ENCODE results near the gene TESPA1.
"Not testable (repeated sequence)": the region's sequence is repeated elsewhere in the genome, so short reads cannot be mapped to it uniquely, and the experiment has no call there.

The TESPA1 gene

GRCh38 chr12:54987611-54988231, 3.2 kb upstream of the TESPA1 start:
- in situ Hi-C loops (cut with MboI; ENCODE audit: low sequenced_read_pairs): no loop called here

GRCh38 chr12:54986773-54987172, 2.2 kb upstream of the TESPA1 start:
- in situ Hi-C loops (cut with MboI; ENCODE audit: low sequenced_read_pairs): not testable (repeated sequence)

- in situ Hi-C loops (cut with MboI; ENCODE audit: low sequenced_read_pairs): no loop called here
These were observed 943 bp downstream of the TESPA1 start for GRCh38 chr12:54983536-54984101.

- in situ Hi-C loops (cut with MboI; ENCODE audit: low sequenced_read_pairs): no loop called here
These were observed 2.8 kb downstream of the TESPA1 start for GRCh38 chr12:54981796-54982195.

GRCh38 chr12:54980341-54980740, 4.2 kb downstream of the TESPA1 start:
- in situ Hi-C loops (cut with MboI; ENCODE audit: low sequenced_read_pairs): no loop called here

GRCh38 chr12:54977857-54978256, 6.7 kb downstream of the TESPA1 start:
- in situ Hi-C loops (cut with MboI; ENCODE audit: low sequenced_read_pairs): no loop called here

- in situ Hi-C loops (cut with MboI; ENCODE audit: low sequenced_read_pairs): no loop called here
These were observed 7.4 kb downstream of the TESPA1 start for GRCh38 chr12:54977155-54977554.

- in situ Hi-C loops (cut with MboI; ENCODE audit: low sequenced_read_pairs): no loop called here
These were observed 8.7 kb downstream of the TESPA1 start for GRCh38 chr12:54975875-54976274.

- in situ Hi-C loops (cut with MboI; ENCODE audit: low sequenced_read_pairs): no loop called here
These were observed 9.3 kb downstream of the TESPA1 start for GRCh38 chr12:54975272-54975671.

- in situ Hi-C loops (cut with MboI; ENCODE audit: low sequenced_read_pairs): loop anchor here (25.0 kb wide), 1 partner anchor 237 kb away; no protein-coding TSS in a partner anchor
These were observed 10.3 kb downstream of the TESPA1 start for GRCh38 chr12:54974279-54974678.

GRCh38 chr12:54973556-54973955, 11.0 kb downstream of the TESPA1 start:
- in situ Hi-C loops (cut with MboI; ENCODE audit: low sequenced_read_pairs): loop anchor here (25.0 kb wide), 1 partner anchor 236 kb away; no protein-coding TSS in a partner anchor

- in situ Hi-C loops (cut with MboI; ENCODE audit: low sequenced_read_pairs): loop anchor here (25.0 kb wide), 1 partner anchor 233 kb away; no protein-coding TSS in a partner anchor
These were observed 13.8 kb downstream of the TESPA1 start for GRCh38 chr12:54970741-54971140.

GRCh38 chr12:54968181-54968730, 16.3 kb downstream of the TESPA1 start:
- in situ Hi-C loops (cut with MboI; ENCODE audit: low sequenced_read_pairs): loop anchor here (25.0 kb wide), 1 partner anchor 231 kb away; no protein-coding TSS in a partner anchor

- in situ Hi-C loops (cut with MboI; ENCODE audit: low sequenced_read_pairs): loop anchor here (25.0 kb wide), 1 partner anchor 230 kb away; no protein-coding TSS in a partner anchor
These were observed 17.1 kb downstream of the TESPA1 start for GRCh38 chr12:54967461-54967860.

- in situ Hi-C loops (cut with MboI; ENCODE audit: low sequenced_read_pairs): loop anchor here (25.0 kb wide), 1 partner anchor 224 kb away; no protein-coding TSS in a partner anchor
These were observed 23.4 kb downstream of the TESPA1 start for GRCh38 chr12:54961190-54961589.

GRCh38 chr12:54959291-54960018, 25.1 kb downstream of the TESPA1 start:
- in situ Hi-C loops (cut with MboI; ENCODE audit: low sequenced_read_pairs): loop anchor here (25.0 kb wide), 1 partner anchor 222 kb away; no protein-coding TSS in a partner anchor

GRCh38 chr12:54958048-54958658, 26.4 kb downstream of the TESPA1 start:
- in situ Hi-C loops (cut with MboI; ENCODE audit: low sequenced_read_pairs): loop anchor here (25.0 kb wide), 1 partner anchor 221 kb away; no protein-coding TSS in a partner anchor

- in situ Hi-C loops (cut with MboI; ENCODE audit: low sequenced_read_pairs): loop anchor here (25.0 kb wide), 1 partner anchor 220 kb away; no protein-coding TSS in a partner anchor
These were observed 27.5 kb downstream of the TESPA1 start for GRCh38 chr12:54956818-54957641.

- in situ Hi-C loops (cut with MboI; ENCODE audit: low sequenced_read_pairs): loop anchor here (25.0 kb wide), 1 partner anchor 219 kb away; no protein-coding TSS in a partner anchor
These were observed 28.2 kb downstream of the TESPA1 start for GRCh38 chr12:54956322-54956721.

GRCh38 chr12:54954801-54955200, 29.8 kb downstream of the TESPA1 start:
- in situ Hi-C loops (cut with MboI; ENCODE audit: low sequenced_read_pairs): loop anchor here (25.0 kb wide), 1 partner anchor 218 kb away; no protein-coding TSS in a partner anchor

All from HL-60/S4 (cell line).